Keratinocyte (primary cell): ENCODE measurements around the gene NCLN.

Source experiments
- EZH2 ChIP-seq: IDR thresholded peaks from one replicate; pipeline ENCODE4 v1.6.1; 2012; ENCODE audit warnings: inconsistent platforms, mild to moderate bottlenecking, low read length, moderate library complexity
- TF ChIP-seq, protein P1 (sequence below), 3 experiments: IDR thresholded peaks in 1 of 3; conservative IDR thresholded peaks in 1 of 3; optimal IDR thresholded peaks in 1 of 3; 2 replicates in 2 of 3; 3 replicates in 1 of 3; pipeline versions ENCODE3 to v1.5.1; 2011; ENCODE audit warnings: low read length in 3 of 3, mild to moderate bottlenecking in 3 of 3, moderate library complexity in 2 of 3, control low read depth in 1 of 3, inconsistent platforms in 1 of 3; ENCODE audit not compliant: insufficient read depth in 2 of 3; ENCODE audit errors: extremely low read depth in 1 of 3

GRCh38 chr19:3229346-3229743 is 43.6 kb downstream of the NCLN start:
- TF ChIP-seq, protein P1, sequence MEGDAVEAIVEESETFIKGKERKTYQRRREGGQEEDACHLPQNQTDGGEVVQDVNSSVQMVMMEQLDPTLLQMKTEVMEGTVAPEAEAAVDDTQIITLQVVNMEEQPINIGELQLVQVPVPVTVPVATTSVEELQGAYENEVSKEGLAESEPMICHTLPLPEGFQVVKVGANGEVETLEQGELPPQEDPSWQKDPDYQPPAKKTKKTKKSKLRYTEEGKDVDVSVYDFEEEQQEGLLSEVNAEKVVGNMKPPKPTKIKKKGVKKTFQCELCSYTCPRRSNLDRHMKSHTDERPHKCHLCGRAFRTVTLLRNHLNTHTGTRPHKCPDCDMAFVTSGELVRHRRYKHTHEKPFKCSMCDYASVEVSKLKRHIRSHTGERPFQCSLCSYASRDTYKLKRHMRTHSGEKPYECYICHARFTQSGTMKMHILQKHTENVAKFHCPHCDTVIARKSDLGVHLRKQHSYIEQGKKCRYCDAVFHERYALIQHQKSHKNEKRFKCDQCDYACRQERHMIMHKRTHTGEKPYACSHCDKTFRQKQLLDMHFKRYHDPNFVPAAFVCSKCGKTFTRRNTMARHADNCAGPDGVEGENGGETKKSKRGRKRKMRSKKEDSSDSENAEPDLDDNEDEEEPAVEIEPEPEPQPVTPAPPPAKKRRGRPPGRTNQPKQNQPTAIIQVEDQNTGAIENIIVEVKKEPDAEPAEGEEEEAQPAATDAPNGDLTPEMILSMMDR (optimal IDR thresholded peaks at IDR 0.05 in 1 of 3, IDR thresholded peaks at IDR 0.05 in 1 of 3, conservative IDR thresholded peaks at IDR 0.05 in 1 of 3; ENCODE audit: extremely low read depth in 1 of 3, insufficient read depth in 2 of 3, low read length in 3 of 3) = no peak
- no peak for TF ChIP-seq EZH2
